ENCODE data around the gene JADE2.

Gene JADE2

GRCh38 chr5:134625559-134625958, 100.1 kb downstream of the JADE2 start:
- in situ Hi-C loops (cut with MboI; ENCODE audit: low sequenced_read_pairs, unreplicated experiment), result no loop called here
- no peak for TF ChIP-seq CTCF (IDR thresholded peaks at IDR 0.05; ENCODE audit: borderline replicate concordance, control extremely low read depth, extremely low read depth, insufficient read depth, missing control alignments)
- no peak for DNase-seq (ENCODE audit: low spot score)

DNA sequence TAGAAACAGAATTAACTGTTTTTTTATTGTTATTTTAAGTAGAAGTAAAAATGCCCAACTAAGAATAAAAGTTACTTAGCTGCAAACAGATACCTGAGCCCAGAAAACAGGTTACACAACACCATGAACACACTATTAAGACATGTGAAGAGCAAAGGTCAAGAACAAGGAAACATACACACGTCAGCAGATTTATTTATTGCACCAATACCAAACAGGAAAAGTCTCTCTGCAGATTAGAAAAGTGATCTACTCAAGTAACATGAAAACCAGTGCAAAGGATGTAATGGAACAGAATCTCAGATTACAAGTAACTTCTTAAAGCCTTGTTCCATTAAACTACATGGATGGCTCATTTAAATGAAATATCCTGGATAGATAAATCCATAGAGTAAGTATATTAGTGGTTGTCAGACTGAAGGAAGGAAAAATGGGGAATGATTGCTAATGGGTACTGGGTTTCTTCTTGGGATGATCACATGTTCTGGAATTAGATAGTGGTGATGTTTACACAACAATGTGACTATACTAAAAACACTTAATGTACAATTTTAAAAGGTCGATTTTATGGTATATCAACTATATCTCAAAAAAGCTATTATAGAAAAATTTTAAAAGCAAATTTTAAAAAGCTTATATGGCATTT, 101.0 kb downstream of the JADE2 start:
- TF ChIP-seq CTCF (IDR thresholded peaks at IDR 0.05; ENCODE audit: borderline replicate concordance, control extremely low read depth, extremely low read depth, insufficient read depth, missing control alignments), result no peak
- in situ Hi-C loops (cut with MboI; ENCODE audit: low sequenced_read_pairs, unreplicated experiment), result no loop called here
- DNase-seq (ENCODE audit: low spot score), result no peak
